Measurements from ENCODE around the gene ZCCHC14. TPM values are rescaled to one million over a fixed set of nuclear protein-coding genes. Genes with fewer than 3 reads are reported as not detected.
"Not testable (repeated sequence)": the region's sequence is repeated elsewhere in the genome, so short reads cannot be mapped to it uniquely, and the experiment has no call there.

The ZCCHC14 gene
- total RNA-seq, 2 donors from 2014 or later: 24.5 to 24.6 TPM

- peak; percentile 74 for DNase-seq
- Histone ChIP-seq H3K27me3 (no peaks in the 10 kb centered on the region), H3K4me3 (no peak overlapping the region), H3K9me3 (no peaks in the 10 kb centered on the region), H3K4me1 (peaks cover 27% of the 10 kb centered on the region), H3K9ac (ENCODE audit: low read depth in 2 of 2, low read length in 2 of 2) (no peak overlapping the region), H3K36me3 (no peaks in the 10 kb centered on the region), H3K27ac (no peak overlapping the region)
- intact Hi-C loops (cut with DNase I): no loop called here
- TF ChIP-seq CTCF (IDR thresholded peaks at IDR 0.05): no peak
These were observed 126.5 kb downstream of the ZCCHC14 start for GRCh38 chr16:87366288-87366687.

GRCh38 chr16:87365021-87365713 is 127.7 kb downstream of the ZCCHC14 start:
- H3K27ac ChIP-seq: no peak overlapping the region

GRCh38 chr16:87363771-87364455 is 128.9 kb downstream of the ZCCHC14 start:
- DNase-seq: no peak
- H3K36me3 ChIP-seq: no peaks in the 10 kb centered on the region
- no peaks in the 10 kb centered on the region for H3K27me3 ChIP-seq
- H3K4me1 ChIP-seq: peaks cover 21% of the 10 kb centered on the region
- intact Hi-C loops (cut with DNase I): no loop called here
- TF ChIP-seq CTCF (IDR thresholded peaks at IDR 0.05): no peak
- H3K27ac ChIP-seq: no peak overlapping the region
- no peaks in the 10 kb centered on the region for H3K9me3 ChIP-seq
- no peak overlapping the region for H3K4me3 ChIP-seq
- peak overlapping the region in 1 of 2 donors; percentile 35 for H3K9ac ChIP-seq (ENCODE audit: low read depth in 2 of 2, low read length in 2 of 2)

More at GRCh38 chr16:87365021-87365713, 127.7 kb downstream of the ZCCHC14 start:
- H3K9me3 ChIP-seq: no peaks in the 10 kb centered on the region
- H3K9ac ChIP-seq (ENCODE audit: low read depth in 2 of 2, low read length in 2 of 2): no peak overlapping the region
- no peaks in the 10 kb centered on the region for H3K27me3 ChIP-seq
- DNase-seq: no peak
- intact Hi-C loops (cut with DNase I): no loop called here
- no peaks in the 10 kb centered on the region for H3K36me3 ChIP-seq
- peaks cover 27% of the 10 kb centered on the region for H3K4me1 ChIP-seq
- H3K4me3 ChIP-seq: no peak overlapping the region
- TF ChIP-seq CTCF (IDR thresholded peaks at IDR 0.05): no peak

DNA sequence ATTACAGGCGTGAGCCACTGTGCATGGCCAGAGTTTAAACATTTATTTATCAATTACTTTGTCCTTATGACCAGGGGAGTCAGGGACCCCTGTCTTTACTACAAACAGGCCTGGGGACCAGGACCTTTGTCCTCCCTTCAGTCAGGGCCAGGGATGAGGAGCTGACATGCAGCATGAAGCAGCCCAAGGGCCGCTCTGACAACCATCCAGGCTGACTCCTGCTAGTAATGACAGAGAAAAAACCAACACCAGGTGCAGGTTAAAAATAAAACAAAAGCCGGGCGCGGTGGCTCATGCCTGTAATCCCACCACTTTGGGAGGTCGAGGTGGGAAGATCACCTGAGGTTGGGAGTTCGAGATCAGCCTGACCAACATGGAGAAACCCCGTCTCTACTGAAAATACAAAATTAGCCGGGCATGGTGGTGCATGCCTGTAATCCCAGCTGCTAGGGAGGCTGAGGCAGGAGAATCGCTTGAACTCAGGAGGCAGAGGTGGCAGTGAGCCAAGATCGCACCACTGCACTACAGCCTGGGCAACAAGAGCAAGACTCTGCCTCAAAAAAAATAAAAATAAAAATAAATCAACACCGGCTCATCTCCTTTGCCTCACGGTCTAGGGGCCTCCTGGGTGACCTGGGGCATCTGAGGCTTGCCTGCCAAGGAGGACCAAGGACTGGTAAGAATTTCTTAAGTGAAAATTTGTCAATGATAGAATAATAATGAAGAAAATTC is 129.8 kb downstream of the ZCCHC14 start:
- H3K27ac ChIP-seq; DNase-seq; H3K27me3 ChIP-seq; intact Hi-C loops (cut with DNase I); H3K9me3 ChIP-seq; H3K4me3 ChIP-seq; H3K36me3 ChIP-seq; H3K9ac ChIP-seq (ENCODE audit: low read depth in 2 of 2, low read length in 2 of 2): not testable (repeated sequence)
- peaks cover 13% of the 10 kb centered on the region for H3K4me1 ChIP-seq

DNA sequence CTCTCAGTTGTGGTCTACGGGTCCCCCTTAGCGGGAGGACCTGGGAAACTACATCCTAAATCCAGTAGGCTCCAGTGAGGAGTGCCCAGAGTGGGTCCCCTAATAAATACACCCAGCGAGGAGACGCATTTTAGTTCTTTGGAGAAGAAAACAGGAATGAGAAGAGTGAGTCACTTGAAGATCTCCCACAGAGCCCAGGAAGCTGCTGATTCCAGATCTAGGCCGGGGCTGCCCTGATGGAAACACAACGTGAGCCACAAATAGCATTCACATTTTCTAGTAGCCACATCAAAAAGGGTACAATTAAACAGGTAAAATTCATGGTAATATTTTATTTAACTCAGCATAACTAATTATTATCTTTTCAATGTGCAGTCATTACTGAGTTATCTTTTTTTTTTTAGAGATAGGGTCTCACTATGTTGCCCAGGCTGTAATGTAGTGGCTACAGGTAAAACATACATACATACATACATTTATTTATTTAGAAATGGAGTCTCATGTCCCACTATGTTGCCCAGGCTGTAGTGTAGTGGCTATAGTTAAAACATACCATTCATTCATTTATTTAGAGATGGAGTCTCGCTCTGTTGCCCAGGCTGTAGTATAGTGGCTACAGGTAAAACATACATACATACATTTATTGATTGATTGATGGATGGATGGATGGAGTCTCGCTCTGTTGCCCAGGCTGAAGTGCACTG is 130.8 kb downstream of the ZCCHC14 start:
- no peak for DNase-seq
- Histone ChIP-seq H3K9ac (ENCODE audit: low read depth in 2 of 2, low read length in 2 of 2) (no peak overlapping the region), H3K4me3 (no peak overlapping the region), H3K27ac (no peak overlapping the region), H3K9me3 (no peaks in the 10 kb centered on the region), H3K27me3 (no peaks in the 10 kb centered on the region), H3K36me3 (peaks cover 5% of the 10 kb centered on the region), H3K4me1 (peaks cover 13% of the 10 kb centered on the region)
- intact Hi-C loops (cut with DNase I): no loop called here
- no peak for TF ChIP-seq CTCF (IDR thresholded peaks at IDR 0.05)

Measured in colonic mucosa (tissue), 4 donors.